ENCODE data around the gene ITGA5.

Gene ITGA5

DNA sequence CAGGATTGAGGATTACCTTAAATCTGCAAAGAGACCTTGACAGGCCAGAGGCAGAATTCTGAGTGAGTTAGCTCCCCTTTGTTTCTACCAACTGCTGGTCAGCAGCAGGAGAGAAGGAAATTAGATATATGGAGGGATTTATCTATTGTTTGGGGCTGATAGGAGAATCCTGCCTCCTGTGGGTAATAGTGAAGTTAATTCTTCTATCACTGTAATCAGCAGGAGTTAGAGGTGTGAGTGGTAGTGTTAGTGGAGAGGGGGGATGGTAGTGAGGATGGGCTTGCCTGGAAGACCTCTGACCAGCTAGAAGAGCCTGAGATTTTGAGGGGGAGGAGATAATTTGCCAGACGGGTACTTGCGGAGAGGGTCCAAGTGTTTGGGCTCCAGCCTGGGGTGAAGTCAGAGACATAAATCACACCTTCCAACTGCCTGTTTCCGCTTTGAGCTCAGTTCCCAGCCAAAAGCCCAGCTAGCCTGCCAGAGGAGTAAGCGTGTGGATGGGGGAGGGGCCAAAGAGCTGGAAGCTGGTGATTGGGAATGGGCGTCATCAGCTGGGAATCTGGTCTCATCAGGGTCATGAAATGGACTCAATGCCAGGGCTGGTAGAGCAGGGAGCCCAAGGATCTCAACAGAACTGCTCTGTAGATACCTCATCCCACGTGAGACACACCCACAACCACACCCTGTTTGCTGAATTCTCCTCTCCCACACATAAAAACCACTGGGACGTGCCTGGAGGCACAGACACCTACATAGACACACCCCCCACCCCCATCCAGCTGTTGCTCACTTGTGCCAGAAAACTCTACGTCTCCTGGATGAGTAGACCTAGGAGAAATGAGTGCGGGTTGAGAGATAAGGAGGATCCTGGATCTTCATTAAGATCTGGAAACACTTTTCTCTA is 13.1 kb upstream of the ITGA5 start:
- peak; percentile 69 to 74 for DNase-seq (ENCODE audit: low read depth in 2 of 2)

DNA sequence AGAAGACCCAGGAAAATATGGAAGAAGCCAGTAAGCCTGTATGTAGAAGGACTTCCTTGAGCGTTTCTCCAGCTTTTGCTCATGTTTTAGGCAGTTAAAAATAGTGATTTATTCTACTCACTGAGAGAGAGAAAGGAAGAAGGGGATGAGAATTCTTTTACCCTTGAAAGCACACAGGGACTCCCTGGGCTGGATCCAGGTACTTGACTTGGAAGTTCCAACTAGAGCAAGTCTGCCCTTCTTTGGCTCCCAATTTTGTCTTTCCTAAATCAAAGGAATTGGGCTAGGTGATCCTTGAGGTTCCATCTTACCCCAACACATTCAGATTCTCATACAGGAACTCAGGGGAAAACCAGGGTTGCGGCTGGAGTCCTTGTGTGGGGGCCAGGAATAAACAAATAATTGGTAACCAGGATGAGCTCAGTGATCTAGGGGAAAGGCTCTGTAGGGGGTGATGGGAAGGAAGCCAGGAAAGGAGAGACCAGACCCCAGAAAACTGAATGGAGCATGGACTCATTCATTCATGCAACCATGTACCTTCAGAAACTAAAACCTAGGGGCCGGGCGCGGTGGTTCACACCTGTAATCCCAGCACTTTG is 11.5 kb upstream of the ITGA5 start:
- DNase-seq (ENCODE audit: low read depth in 2 of 2), result no peak

DNA sequence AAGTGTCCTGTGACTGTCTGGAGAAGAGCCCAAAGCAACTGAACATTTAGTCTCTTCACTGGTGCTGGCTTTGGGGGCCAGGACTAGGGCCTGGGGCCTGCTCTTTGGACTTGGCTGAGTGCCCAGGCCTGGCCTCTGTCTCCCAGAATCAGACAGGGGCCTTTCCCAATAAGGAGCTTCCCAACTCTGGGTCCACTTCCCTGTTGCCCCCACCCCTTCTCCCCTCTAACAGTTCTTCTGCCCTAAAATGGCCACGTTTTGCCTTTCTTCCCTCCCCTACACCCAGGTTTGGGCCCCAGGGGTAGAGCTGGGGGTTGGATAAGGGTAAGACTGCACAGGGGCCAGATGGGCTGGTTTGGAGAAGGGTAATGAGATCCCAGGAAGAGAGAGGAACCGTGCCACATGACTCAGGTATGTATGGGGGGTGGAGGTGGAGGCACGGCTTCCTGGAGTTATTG is 10.0 kb upstream of the ITGA5 start:
- no peak for DNase-seq (ENCODE audit: low read depth in 2 of 2)

DNA sequence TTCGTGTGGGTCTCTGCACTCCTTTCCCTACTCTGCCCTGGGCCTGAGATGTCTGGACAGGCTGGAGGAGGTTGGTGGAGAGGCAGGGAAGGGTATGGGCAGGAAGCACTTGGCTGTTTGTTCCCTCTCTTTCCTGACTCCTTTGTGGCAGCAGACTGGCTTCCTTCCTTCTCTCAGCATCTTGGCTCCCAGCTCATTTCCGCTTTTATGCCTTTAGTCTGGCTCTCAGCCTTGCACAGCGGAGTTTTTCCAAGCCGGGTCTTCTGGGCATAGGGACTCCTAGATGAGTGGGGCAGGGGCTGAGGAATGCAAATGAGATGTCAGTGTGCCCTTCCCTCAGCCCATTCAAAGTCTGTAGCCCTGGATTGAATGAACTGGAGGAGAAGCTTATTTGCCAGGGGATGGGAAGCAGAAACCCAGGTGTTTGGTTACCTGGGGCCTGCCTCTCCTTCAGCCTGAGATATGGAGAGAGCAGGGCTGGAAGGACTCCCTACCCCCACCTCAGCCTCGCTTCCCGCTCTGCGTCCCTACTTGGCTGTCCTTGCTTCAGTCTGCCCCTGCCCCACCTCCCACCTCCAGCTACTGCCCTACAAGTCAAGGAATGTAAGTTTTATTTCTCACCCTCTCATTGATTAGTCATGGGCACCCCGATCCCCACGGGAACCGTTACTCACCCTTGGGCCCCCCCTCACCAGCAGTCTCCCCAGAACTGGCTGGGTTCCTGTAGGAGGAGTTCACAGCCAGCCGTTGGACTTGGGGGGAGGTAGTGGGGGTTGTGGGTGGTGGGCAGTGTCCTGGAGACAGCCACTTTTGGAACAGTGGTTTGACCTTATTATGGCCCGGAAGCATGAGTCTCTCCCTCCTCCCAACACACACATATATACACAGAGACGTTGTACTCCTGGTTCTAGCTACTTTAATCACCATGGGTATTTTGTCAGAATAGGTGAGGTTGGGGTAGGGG is 9.3 kb upstream of the ITGA5 start:
- DNase-seq (ENCODE audit: low read depth in 2 of 2), result peak; percentile 53 to 67

DNA sequence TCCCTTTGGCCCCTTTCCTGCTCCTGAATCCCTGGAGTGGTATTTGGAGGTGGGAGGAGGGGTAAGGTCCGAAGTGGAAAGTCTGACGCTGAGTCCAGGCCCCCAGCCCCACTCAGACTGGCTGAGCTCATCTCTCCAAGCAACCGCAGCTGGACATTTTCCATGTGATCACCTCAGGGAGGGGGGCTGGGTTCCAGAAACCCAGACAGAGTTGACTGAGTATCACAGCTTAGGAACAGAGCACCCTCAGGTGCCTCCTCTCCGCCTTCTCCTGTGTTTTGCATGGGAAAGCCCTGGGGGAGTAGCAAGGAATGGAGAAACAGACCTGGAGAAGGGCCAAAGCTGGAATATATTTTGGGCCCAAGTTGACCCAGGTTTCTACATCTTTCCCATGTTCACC is 8.0 kb upstream of the ITGA5 start:
- no peak for DNase-seq (ENCODE audit: low read depth in 2 of 2)

DNA sequence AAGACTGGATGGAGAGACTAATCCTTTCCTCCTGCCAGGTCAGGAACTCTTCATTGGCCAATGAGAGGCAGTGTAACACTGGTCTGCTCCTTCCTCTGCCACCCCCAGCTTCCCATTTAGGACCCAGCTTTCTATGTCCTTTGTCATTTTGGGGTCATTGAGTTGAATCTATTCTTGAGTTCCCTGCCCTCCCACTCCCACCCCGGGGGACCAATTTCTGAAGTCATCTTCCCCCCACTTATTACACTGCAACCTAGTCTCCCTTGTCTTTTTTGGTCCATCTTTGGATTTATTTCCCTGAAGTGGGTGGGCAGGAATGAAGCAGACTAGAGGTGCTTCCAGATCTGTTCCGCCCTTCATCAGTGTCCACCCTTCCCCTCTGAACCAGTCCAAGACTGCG is 7.6 kb upstream of the ITGA5 start:
- no peak for DNase-seq (ENCODE audit: low read depth in 2 of 2)

DNA sequence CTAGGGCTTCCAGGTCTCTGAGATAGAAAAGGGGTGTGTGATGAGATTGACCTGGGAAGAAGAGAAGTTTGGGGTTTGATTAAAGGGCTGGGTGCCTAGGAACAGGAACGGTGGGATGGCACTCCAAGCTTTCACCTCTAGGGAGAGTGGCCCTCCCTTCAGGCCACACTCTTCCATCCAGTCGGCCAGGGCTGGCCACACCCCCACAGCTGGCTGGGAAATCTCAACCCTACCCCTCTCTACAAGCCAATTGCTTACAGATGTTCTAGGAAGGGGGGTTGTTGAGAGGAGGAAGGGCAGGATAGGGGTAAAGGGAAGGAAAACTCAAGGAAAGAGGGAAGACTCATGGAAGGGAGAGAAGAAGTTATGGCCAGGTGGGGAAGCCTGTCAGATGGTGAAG is 6.6 kb upstream of the ITGA5 start:
- DNase-seq (ENCODE audit: low read depth in 2 of 2), result no peak

DNA sequence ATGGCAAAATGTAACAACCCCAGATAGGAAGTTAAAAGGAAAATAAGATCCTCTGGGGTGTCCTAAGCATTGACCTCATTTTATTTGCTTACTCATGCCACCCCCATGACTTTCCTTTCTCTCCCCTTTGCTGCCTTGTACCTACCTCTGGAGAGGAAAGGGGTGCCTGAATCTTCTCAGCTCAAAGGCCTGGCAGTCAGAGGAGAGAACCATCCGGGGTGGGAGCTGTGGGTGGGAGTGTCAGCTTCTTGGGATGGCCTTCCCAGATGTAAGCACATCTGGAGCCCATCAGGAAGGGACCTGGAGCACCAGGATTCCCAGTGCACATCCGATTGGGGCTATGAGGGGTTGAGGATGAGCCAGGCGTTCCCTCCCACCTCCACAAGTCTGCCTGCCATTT is 5.2 kb upstream of the ITGA5 start:
- DNase-seq (ENCODE audit: low read depth in 2 of 2), result no peak

DNA sequence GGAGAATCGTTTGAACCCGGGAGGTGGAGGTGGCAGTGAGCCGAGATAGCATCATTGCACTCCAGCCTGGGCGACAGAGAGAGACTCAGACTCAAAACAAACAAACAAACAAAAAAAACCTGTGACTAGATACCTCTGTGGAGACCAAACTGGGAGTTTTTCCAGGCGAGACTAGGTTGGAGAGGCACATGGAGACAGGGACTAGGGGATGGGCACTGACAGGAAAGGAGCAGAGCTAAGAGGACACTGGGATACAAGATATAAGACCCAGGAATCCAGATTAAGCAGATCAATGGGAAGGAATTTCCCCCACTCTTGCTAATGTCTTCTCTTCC is 4.7 kb upstream of the ITGA5 start:
- DNase-seq (ENCODE audit: low read depth in 2 of 2), result no peak

DNA sequence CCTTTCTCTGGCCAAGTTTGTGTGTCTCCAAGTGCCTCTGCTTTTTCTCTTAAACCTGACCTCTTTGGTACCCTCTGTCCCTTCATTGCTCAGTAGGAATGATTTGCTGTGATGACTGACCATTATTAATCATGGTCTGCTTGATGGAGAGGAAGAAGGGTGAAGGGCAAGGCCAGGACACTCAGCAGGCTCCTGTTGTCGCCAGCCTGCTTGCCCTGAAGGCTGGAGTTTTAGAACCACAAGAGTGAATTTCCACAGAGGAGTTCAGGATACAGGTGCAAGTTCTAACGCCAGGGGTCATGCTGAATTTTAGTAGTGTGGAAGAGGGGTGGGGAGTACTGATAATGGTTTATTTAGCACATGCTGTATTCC is 2.8 kb upstream of the ITGA5 start:
- DNase-seq (ENCODE audit: low read depth in 2 of 2), result no peak

DNA sequence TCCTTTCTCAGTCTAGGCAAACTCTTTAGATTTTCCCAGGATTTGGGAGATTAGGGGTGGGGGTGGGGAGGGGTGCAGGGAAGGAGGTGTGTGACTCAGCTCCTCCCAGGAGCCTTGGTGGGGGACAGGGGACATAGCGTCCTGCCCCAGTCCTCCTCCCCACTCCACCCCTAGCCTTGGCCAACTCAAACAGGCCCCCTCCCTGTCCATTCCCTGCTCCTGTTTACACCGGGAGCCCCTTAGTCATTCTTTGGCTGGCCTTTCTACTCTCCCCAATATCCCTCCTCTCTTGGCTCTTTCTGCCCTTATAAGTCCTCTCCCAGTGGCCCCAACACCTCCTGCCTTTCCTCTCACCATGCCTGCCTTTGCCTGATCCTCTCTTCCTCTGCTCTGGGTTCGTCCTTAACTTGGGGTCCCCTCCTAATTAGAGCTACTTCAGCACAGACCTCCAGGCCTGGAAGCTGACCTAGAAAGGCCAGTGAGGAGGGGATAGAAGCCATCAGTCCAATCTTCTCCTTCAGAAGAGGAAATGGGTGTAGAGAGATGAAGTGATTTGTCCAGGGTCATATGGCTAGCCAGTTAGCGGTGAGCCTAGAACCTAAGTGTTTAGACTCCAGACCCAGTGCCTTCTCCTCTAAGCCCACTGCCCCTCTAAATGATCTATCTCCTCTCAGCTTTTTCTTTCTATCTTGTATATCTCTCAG is 2.3 kb upstream of the ITGA5 start:
- DNase-seq (ENCODE audit: low read depth in 2 of 2), result no peak

DNA sequence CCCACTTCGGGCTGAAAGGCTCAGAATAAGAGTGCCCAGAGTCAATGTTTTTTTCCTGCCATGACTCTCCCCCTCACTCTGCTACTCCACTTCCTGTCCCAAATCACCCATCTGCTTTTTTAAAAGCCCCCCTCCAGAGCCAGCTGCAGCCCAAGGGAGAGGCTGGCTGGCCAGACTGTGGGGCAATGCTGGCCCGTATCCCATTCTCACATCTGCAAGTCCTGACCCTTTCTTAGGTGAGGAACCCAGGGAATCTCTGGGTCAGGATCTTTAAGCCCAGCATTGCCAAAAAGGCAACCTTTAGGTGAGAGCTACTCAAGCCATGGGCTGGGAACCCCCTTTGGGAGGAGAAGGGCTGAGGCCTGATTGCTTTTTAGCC is 1.7 kb upstream of the ITGA5 start:
- no peak for DNase-seq (ENCODE audit: low read depth in 2 of 2)

DNA sequence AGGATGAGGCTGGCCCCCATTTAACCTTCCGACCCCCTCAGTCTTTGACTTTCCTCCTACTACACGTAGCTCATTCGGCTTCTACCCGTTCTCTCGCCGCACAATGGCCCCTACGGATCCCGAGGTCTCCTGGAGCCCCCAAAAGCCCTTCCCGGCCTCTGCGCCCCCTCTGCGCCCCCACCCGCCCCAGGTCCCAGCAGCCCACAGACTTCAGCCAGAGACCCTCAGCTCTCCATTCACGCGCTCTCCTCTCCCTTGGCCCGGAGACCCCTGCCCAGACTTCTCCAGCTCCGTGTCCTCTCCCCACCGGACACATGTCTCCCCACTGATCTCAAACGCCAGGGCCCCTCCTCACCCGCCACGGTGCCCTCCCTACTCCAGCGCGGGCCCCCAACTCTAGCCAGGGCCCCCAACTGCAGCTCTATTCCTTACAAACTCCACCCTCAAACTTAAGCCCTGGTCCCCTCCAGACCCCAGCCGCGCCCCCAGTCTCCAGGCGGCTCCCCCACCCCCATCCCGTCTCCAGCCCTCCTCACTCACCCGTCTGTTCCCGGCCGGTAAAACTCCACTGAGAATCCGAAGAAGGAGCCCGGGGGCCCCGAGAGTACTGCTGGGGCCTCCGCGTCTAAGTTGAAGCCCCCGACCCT is 502 bp downstream of the ITGA5 start:
- DNase-seq (ENCODE audit: low read depth in 2 of 2), result no peak

DNA sequence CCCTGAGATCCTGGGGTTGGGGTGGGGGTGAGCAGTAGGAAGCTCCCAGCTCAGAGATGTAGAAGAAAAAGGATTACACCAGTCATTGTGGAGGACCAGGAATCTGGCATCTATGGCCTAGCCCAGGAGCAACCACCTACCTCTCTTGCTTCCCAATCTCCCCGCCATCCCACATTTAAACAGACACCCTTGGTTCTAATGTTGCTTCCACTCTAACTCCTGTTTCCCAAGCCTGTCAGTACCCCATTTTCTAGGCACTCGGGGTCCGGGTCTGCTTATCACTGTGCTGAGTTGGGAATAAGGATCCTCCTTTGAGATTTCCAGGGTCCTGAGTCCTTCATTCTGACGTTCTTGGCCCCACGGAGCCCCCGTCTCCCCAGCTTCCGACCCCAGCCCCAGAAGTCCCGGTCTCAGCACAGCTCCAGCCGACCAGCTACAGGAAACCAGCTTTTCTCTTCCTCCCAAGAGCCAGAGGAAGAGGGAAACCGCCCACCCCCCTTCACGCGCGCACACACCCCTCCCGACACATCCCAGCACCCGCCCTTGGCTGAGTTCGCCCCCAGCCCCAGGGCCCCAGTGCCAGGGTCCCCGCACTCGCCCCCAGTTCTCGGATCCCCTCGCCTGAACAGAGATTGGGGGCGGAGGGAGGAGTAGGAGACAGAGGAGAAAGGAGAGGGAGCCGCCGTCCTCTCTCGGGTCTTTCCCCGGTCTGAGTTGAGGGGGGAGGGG is 1.2 kb downstream of the ITGA5 start:
- DNase-seq (ENCODE audit: low read depth in 2 of 2), result no peak

DNA sequence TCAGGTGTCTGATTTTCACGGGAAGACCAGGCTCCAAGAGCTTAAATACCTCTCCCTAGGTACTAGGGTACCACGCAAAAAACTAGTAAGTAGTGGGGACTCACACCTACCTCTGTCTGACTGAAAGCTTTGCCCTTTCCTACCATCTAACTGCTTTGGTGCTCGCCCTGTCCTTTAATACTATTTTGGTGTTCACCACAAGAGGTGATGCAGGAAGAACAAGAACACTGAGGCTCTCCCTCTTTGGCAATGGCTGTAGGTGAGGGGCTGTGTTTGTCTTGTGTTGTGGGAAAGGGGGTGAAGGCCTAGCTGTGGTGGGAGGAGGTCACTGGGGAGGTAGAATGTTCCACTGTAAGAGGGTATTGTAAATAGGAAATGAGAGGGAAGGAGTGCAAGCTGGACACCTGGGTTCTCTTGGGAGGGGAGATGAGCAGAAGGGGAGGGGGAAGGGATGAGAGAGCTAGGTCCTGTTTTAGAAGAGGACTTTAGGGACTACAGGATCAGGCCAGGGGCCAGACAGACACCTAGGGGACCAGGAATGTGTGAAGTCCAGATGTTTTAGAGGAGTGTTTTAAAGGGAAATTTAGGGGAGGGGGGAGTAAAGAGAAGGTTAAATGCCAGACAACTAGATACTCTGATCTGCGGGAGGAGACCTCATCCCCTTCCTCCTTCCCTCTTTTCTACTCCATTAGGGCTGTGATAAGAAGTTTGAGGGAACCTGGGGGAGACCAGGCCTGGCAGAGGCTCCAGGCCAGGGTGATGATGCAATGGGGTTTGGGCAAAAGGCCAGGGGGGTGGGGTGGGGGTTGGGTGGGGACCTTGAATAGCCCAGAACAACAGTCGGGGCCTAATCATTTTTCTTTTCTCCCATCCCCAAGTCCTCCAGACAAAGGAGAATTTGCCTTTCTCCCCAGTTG is 2.1 kb downstream of the ITGA5 start:
- DNase-seq (ENCODE audit: low read depth in 2 of 2), result no peak

DNA sequence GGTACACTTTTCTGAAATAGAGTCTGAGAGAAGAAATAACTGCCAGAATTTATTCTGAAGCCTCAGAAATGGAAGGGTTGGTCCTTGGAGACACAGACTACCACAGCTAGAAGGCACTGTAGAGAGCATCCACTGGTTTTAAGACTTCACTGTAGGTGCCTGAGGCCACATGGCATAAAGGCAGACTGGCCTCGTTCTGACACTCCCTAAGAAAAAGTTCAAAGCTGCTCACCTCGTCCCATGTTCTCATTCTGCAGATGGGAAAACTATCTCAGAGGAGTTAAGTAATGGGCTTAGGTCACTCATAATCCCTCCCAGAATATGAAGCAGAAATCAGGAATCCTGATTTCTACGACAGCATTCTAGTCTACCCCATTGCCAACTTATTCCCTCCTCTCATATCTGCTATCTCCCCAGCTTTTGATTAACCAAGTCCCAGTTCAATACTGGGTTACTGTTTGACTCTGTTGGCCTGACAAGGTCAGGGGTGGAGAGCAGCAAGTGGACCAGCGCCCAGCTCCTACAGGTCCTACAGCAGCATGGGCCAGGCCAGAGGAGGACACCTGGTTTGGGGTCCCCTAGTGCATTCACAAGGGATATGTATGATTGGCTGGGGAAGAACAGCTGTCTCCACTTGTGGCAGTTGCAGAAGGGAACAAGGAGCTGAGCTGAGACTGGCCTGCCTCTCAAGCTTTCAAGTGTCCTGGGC is 3.7 kb downstream of the ITGA5 start:
- DNase-seq (ENCODE audit: low read depth in 2 of 2), result no peak

DNA sequence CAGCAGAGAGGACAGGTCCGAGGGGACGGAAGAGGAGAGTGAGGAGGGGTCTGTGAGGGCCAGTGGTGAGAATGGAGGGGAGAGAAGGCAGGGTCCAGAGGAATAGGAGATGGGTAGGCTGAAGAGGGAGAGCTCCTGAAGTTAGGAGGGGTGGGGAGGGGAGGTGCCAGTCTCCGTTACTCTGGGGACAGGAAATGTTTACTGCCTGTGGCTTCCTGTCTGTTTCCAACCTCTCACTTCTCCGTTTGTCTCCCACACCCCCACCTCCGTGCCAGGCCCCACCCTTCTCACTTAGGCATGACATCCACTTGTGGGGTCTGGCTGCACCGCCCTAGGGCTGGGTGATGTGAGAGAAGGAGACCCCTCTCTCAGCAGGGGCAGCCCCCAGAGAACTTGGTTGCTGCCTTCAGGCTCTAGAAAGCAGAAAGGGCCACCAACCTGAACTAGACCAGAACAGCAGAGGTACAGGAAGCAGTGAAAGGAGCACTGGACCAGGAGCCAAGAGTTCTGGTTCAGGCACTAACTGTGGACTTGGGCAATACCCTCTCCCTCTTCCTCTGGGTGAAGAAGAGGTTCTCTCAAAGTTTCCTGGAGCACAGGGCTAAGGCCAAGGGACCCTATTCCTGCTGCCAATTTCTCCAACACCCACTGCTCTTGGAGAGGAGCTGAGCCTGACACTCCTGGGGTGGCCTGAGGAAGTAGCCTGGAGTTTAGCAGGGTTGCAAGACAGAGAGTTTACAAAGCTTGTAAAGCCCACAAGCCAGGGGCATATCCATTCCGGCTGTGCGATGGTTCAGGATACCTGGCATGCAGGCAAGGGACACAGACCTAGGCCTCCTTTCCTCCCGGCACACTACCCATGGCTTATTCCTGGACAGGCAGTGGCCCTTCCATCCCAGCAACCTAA is 5.5 kb downstream of the ITGA5 start:
- DNase-seq (ENCODE audit: low read depth in 2 of 2), result no peak

DNA sequence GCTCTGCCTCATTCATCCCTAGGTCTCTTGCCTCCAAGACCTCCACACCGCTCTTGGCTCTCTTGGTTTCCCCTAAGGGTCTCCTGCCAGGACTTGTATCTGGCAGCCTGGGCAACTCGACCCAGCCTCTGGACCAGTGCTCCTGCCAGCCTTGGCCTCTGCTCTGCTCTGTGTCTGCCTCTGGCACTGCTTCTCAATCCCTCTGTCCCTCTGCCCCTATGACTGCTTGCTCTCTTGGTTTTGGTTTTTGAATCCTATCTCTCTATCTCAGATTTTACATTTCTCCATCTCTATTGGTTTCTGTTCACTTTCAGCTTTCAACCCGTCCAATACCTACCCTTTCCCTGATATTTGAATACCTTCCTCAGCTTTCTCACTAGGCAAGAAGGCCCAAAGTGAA is 6.3 kb downstream of the ITGA5 start:
- DNase-seq (ENCODE audit: low read depth in 2 of 2), result no peak

Measured in fibroblast of skin of left quadriceps (primary cell).